22Rv1 (cell line): Measurements from ENCODE around the gene FRMD4B.

Experiments used
- CTCF ChIP-seq: fragments of 450-650 bp; IDR thresholded peaks from 2 replicates; pipeline ENCODE4 v1.5.1; 2017; ENCODE audit warnings: mild to moderate bottlenecking
- ZFX ChIP-seq: fragments of 450-650 bp; IDR thresholded peaks from 2 replicates; pipeline ENCODE4 v1.6.1; 2017; ENCODE audit warnings: antibody characterized with exemption, borderline replicate concordance

- TF ChIP-seq CTCF = no peak
- TF ChIP-seq ZFX = no peak
Observed at GRCh38 chr3:69252631-69253030, 133.3 kb downstream of the FRMD4B start.
